Caco-2 (cell line): Measurements from ENCODE around the gene QRICH1. TPM values are rescaled to one million over a fixed set of nuclear protein-coding genes. Genes with fewer than 3 reads are reported as not detected.

Experiments used
- BruUV-seq: library from RNA; stranded (reverse); fragments of 400-500 nt; replicated peaks from 2 replicates; lab custom pipeline; 2021; lab: Mats Ljungman, UMichigan
- CTCF ChIA-PET: fragments of 300-600 bp; sonication (Branson Sonifier 250); formaldehyde crosslinking; loops from one replicate; lab custom pipeline; 2022; ENCODE audit warnings: antibody characterized with exemption; lab: Charles Lee
- POLR2A ChIA-PET: fragments of 300-600 bp; sonication (Branson Sonifier 250); formaldehyde crosslinking; loops from one replicate; lab custom pipeline; 2022; ENCODE audit warnings: antibody characterized with exemption; lab: Charles Lee
- DNase-seq, 2 experiments: peaks; one replicate each; pipeline versions ENCODE4 v3.0.0 to v3.0.0-alpha.2; 2020 to 2022
- H3K27me3 ChIP-seq: replicated peaks from 2 replicates; pipeline ENCODE4 v1.6.0; 2011; ENCODE audit warnings: low read length; ENCODE audit not compliant: control insufficient read depth, insufficient read depth
- H3K36me3 ChIP-seq: 2 replicates; pipeline ENCODE4 v1.5.1; 2011; ENCODE audit warnings: low read length; ENCODE audit not compliant: control insufficient read depth, insufficient read depth
- H3K4me1 ChIP-seq: fragments of 250-450 bp; sonication (Bioruptor Pico); 2 replicates; pipeline ENCODE4 v1.5.1; 2020; ENCODE audit warnings: mild to moderate bottlenecking
- H3K4me3 ChIP-seq: 2 replicates; pipeline ENCODE4 v1.5.1; 2011; ENCODE audit warnings: low read depth, mild to moderate bottlenecking, control low read depth, low read length
- H3K9me3 ChIP-seq: fragments of 250-450 bp; sonication (Bioruptor Pico); 2 replicates; pipeline ENCODE4 v1.5.1; 2020; ENCODE audit warnings: mild to moderate bottlenecking, moderate library complexity
- H3K27ac Mint-ChIP-seq: one replicate; pipeline ENCODE4 v1.8.0; 2022; ENCODE audit warnings: mixed read lengths; ENCODE audit not compliant: unreplicated experiment
- H3K27me3 Mint-ChIP-seq: one replicate; pipeline ENCODE4 v1.8.0; 2022; ENCODE audit warnings: mixed read lengths; ENCODE audit not compliant: insufficient read depth, unreplicated experiment
- H3K36me3 Mint-ChIP-seq: one replicate; pipeline ENCODE4 v1.8.0; 2022; ENCODE audit warnings: mild to moderate bottlenecking, mixed read lengths; ENCODE audit not compliant: insufficient read depth, unreplicated experiment
- H3K4me1 Mint-ChIP-seq: one replicate; pipeline ENCODE4 v1.8.0; 2022; ENCODE audit warnings: low read depth, mixed read lengths; ENCODE audit not compliant: unreplicated experiment
- H3K4me3 Mint-ChIP-seq: one replicate; pipeline ENCODE4 v1.8.0; 2022; ENCODE audit warnings: mild to moderate bottlenecking, moderate library complexity, mixed read lengths; ENCODE audit not compliant: unreplicated experiment
- H3K9me3 Mint-ChIP-seq: one replicate; pipeline ENCODE4 v1.8.0; 2022; ENCODE audit warnings: mixed read lengths; ENCODE audit not compliant: unreplicated experiment
- CTCF ChIP-seq, 2 experiments: fragments of 200-600 bp in 1 of 2; IDR thresholded peaks; 1 replicate in 1 of 2; 2 replicates in 1 of 2; pipeline versions ENCODE4 v1.5.1 to v1.8.0; 2011 to 2022; ENCODE audit warnings: antibody characterized with exemption in 1 of 2, control low read depth in 1 of 2, inconsistent platforms in 1 of 2, low read depth in 1 of 2, low read length in 1 of 2, mild to moderate bottlenecking in 1 of 2, moderate library complexity in 1 of 2; ENCODE audit not compliant: insufficient read depth in 1 of 2, severe bottlenecking in 1 of 2, unreplicated experiment in 1 of 2
- intact Hi-C: fragments of 100-400 bp; cut with micrococcal nuclease; formaldehyde crosslinking; loops from one replicate; pipeline ENCODE4 v1.10.0; 2022; ENCODE audit not compliant: unreplicated experiment
- total RNA-seq: library from RNA; stranded (reverse); gene quantifications from 2 replicates; pipeline ENCODE4 v1.2.3, GENCODE V29; 2022

Gene QRICH1
- total RNA-seq, 1 experiment from 2014 or later, result 119 TPM

GRCh38 chr3:49079270-49079669, 14.6 kb downstream of the QRICH1 start:
- no peak for TF ChIP-seq CTCF (IDR thresholded peaks at IDR 0.05; ENCODE audit: insufficient read depth in 1 of 2, low read depth in 1 of 2, low read length in 1 of 2, severe bottlenecking in 1 of 2, unreplicated experiment in 1 of 2)
- H3K27ac Mint-ChIP-seq, result no peak overlapping the region
- H3K9me3 Mint-ChIP-seq, result no peaks in the 10 kb centered on the region
- intact Hi-C loops, result no loop called here
- POLR2A ChIA-PET, result no interaction called here
- no peak overlapping the region for H3K4me3 ChIP-seq
- no peaks in the 10 kb centered on the region for H3K4me1 ChIP-seq
- H3K4me1 Mint-ChIP-seq, result peaks cover 6% of the 10 kb centered on the region
- no TSS peak for BruUV-seq
- no peak for DNase-seq
- H3K27me3 ChIP-seq, result no peaks in the 10 kb centered on the region
- H3K9me3 ChIP-seq, result no peaks in the 10 kb centered on the region
- no peak overlapping the region for H3K4me3 Mint-ChIP-seq
- no peaks in the 10 kb centered on the region for H3K27me3 Mint-ChIP-seq
- H3K36me3 Mint-ChIP-seq, result peaks cover 55% of the 10 kb centered on the region
- CTCF ChIA-PET, result no interaction called here
- H3K36me3 ChIP-seq, result no peaks in the 10 kb centered on the region

GRCh38 chr3:49076646-49077045, 17.2 kb downstream of the QRICH1 start:
- intact Hi-C loops, result no loop called here
- Mint-ChIP-seq H3K4me1 (peaks cover 6% of the 10 kb centered on the region), H3K4me3 (no peak overlapping the region), H3K36me3 (peaks cover 70% of the 10 kb centered on the region), H3K9me3 (no peaks in the 10 kb centered on the region), H3K27me3 (no peaks in the 10 kb centered on the region), H3K27ac (no peak overlapping the region)
- ChIA-PET CTCF (no interaction called here), POLR2A (no interaction called here)
- Histone ChIP-seq H3K9me3 (no peaks in the 10 kb centered on the region), H3K36me3 (no peaks in the 10 kb centered on the region), H3K27me3 (no peaks in the 10 kb centered on the region), H3K4me1 (no peaks in the 10 kb centered on the region), H3K4me3 (no peak overlapping the region)
- BruUV-seq, result no TSS peak
- no peak for TF ChIP-seq CTCF (IDR thresholded peaks at IDR 0.05; ENCODE audit: insufficient read depth in 1 of 2, low read depth in 1 of 2, low read length in 1 of 2, severe bottlenecking in 1 of 2, unreplicated experiment in 1 of 2)
- no peak for DNase-seq

- Histone ChIP-seq H3K27me3 (no peaks in the 10 kb centered on the region), H3K9me3 (no peaks in the 10 kb centered on the region), H3K4me3 (no peak overlapping the region), H3K36me3 (no peaks in the 10 kb centered on the region), H3K4me1 (no peaks in the 10 kb centered on the region)
- no peaks in the 10 kb centered on the region for H3K9me3 Mint-ChIP-seq
- H3K4me1 Mint-ChIP-seq, result peaks cover 6% of the 10 kb centered on the region
- BruUV-seq, result no TSS peak
- H3K27ac Mint-ChIP-seq, result no peak overlapping the region
- no peaks in the 10 kb centered on the region for H3K27me3 Mint-ChIP-seq
- DNase-seq, result no peak
- POLR2A ChIA-PET, result no interaction called here
- CTCF ChIA-PET, result no interaction called here
- TF ChIP-seq CTCF (IDR thresholded peaks at IDR 0.05; ENCODE audit: insufficient read depth in 1 of 2, low read depth in 1 of 2, low read length in 1 of 2, severe bottlenecking in 1 of 2, unreplicated experiment in 1 of 2), result no peak
- no peak overlapping the region for H3K4me3 Mint-ChIP-seq
- peaks cover 76% of the 10 kb centered on the region for H3K36me3 Mint-ChIP-seq
- intact Hi-C loops, result no loop called here
Observed at GRCh38 chr3:49076116-49076515, 17.8 kb downstream of the QRICH1 start.
